ENCODE results near the gene FBXO34.
"Not testable (repeated sequence)": the region's sequence is repeated elsewhere in the genome, so short reads cannot be mapped to it uniquely, and the experiment has no call there.

FBXO34 gene

GRCh38 chr14:55312379-55313030 lies 41.3 kb downstream of the FBXO34 start:
- DNase-seq = not testable (repeated sequence)

- DNase-seq = no peak
These were observed 42.3 kb downstream of the FBXO34 start for GRCh38 chr14:55313480-55313879.

- DNase-seq = no peak
These were observed 43.2 kb downstream of the FBXO34 start for GRCh38 chr14:55314449-55314848.

- no peak for DNase-seq
These were observed 45.3 kb downstream of the FBXO34 start for GRCh38 chr14:55316564-55316963.

GRCh38 chr14:55317542-55318306 lies 46.5 kb downstream of the FBXO34 start:
- DNase-seq = no peak

GRCh38 chr14:55318694-55319093 lies 47.5 kb downstream of the FBXO34 start:
- DNase-seq = no peak

- no peak for DNase-seq
These were observed 52.7 kb downstream of the FBXO34 start for GRCh38 chr14:55323910-55324309.

GRCh38 chr14:55324812-55325211 lies 53.6 kb downstream of the FBXO34 start:
- no peak for DNase-seq

- no peak for DNase-seq
These were observed 56.0 kb downstream of the FBXO34 start for GRCh38 chr14:55327179-55327578.

- DNase-seq = no peak
These were observed 57.1 kb downstream of the FBXO34 start for GRCh38 chr14:55328317-55328716.

GRCh38 chr14:55329999-55330710 lies 58.9 kb downstream of the FBXO34 start:
- peak; percentile 24 to 47 for DNase-seq

GRCh38 chr14:55332654-55333570 lies 61.7 kb downstream of the FBXO34 start:
- DNase-seq = peak in 1 of 2 donors; percentile 12

- peak; percentile 13 to 16 for DNase-seq
These were observed 62.7 kb downstream of the FBXO34 start for GRCh38 chr14:55333711-55334485.

GRCh38 chr14:55336162-55336561 lies 64.9 kb downstream of the FBXO34 start:
- peak; percentile 16 to 23 for DNase-seq

GRCh38 chr14:55336691-55337090 lies 65.5 kb downstream of the FBXO34 start:
- DNase-seq = no peak

GRCh38 chr14:55339770-55340169 lies 68.5 kb downstream of the FBXO34 start:
- DNase-seq = peak; percentile 34 to 40

GRCh38 chr14:55340482-55340881 lies 69.3 kb downstream of the FBXO34 start:
- DNase-seq = no peak

- no peak for DNase-seq
These were observed 70.6 kb downstream of the FBXO34 start for GRCh38 chr14:55341781-55342180.

GRCh38 chr14:55344582-55345163 lies 73.5 kb downstream of the FBXO34 start:
- not testable (repeated sequence) for DNase-seq

- DNase-seq = no peak
These were observed 75.8 kb downstream of the FBXO34 start for GRCh38 chr14:55347040-55347439.

- no peak for DNase-seq
These were observed 76.5 kb downstream of the FBXO34 start for GRCh38 chr14:55347748-55348147.

Measured in activated CD4-positive, alpha-beta T cell treated with anti-CD3 and anti-CD28 coated beads for 4 hours (primary cell).